Stimulated activated CD4-positive, alpha-beta T cell treated with anti-CD3 and anti-CD28 coated beads, Interleukin-4, amount 100 ng/mL, for 1 hour (primary cell): ENCODE results near the gene DNLZ.
A peak's percentile ranks its signal among the peaks of the same experiment; 100 is the strongest.
"Not testable (repeated sequence)": the region's sequence is repeated elsewhere in the genome, so short reads cannot be mapped to it uniquely, and the experiment has no call there.

Experiments used
- DNase-seq: peaks from one replicate; pipeline ENCODE4 v3.0.0-alpha.2; 2020

Gene DNLZ

GRCh38 chr9:136363106-136363948 lies at the start of gene DNLZ:
DNLZ (minus strand) TSS chr9:136363744; CDS start chr9:136363714, 30 bp downstream.
- peak; percentile 96 for DNase-seq

- DNase-seq: no peak
These were observed 49.4 kb upstream of the DNLZ start for GRCh38 chr9:136412962-136413361.

DNA sequence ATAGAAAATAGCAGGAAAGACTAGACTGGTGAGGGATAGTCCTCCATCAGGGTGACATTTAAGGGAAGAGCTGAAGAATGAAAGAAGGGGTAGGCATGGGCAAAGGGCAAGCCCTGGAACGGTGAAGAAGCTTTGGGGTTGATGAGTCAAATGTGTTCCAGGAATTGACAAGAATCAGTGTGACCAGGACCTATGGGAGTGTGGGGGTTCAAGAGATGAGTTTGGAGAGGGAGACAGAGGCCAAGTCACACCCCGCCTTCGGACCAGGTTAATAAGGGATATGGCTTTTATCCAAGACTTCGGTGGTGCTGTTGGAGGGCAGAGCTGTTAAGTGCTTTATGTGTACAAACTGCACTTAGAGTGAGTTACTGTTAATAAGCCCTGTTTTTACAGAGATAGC lies 47.8 kb upstream of the DNLZ start:
- no peak for DNase-seq

DNA sequence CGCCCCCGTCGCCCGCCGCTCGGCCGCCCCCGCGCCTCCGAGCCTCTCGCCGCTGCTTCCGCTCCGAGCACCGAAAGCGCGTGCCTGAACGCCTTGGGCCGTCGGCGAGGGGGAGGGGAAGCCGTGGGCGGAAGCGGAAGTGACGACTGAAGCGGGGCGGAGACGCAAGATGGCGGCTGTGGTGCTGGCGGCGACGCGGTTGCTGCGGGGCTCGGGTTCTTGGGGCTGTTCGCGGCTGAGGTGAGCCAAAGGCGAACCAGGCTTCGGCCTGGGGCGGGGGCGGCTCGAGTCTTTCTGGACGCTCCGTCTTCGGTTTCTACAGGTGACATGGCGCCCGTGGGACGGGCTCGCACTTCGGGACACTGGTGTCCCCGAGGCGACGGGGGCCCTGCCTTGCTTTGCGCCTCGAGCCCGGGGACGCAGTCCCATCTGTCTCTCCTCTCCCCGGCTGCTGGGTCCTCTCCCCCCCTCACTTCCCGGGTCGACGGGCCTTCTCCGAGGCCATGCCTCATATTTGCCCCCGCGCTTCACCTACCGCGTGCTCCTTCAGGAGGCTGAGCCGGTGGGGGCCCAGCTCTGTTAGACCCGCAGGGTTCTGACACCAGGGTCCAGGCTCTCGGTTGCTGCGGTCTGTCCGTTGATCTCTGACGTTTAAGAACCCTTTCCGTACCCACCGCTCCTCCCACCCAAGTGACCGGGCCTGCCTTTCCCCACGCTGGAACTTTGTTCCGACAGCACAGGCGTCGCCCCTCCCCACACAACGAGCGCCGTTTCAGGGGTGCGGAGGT lies 47.1 kb upstream of the DNLZ start, which contains the start of the genes ENTR1 and PMPCA:
Gene ENTR1, minus strand, starts transcription at position 115 of the 788 bp plus-strand sequence. CDS start 217 bp downstream, outside the sequence.
Gene PMPCA, plus strand, starts transcription at position 159 of the 788 bp plus-strand sequence. Its CDS starts 11 bp downstream, at position 170.
- DNase-seq: peak; percentile 99

DNA sequence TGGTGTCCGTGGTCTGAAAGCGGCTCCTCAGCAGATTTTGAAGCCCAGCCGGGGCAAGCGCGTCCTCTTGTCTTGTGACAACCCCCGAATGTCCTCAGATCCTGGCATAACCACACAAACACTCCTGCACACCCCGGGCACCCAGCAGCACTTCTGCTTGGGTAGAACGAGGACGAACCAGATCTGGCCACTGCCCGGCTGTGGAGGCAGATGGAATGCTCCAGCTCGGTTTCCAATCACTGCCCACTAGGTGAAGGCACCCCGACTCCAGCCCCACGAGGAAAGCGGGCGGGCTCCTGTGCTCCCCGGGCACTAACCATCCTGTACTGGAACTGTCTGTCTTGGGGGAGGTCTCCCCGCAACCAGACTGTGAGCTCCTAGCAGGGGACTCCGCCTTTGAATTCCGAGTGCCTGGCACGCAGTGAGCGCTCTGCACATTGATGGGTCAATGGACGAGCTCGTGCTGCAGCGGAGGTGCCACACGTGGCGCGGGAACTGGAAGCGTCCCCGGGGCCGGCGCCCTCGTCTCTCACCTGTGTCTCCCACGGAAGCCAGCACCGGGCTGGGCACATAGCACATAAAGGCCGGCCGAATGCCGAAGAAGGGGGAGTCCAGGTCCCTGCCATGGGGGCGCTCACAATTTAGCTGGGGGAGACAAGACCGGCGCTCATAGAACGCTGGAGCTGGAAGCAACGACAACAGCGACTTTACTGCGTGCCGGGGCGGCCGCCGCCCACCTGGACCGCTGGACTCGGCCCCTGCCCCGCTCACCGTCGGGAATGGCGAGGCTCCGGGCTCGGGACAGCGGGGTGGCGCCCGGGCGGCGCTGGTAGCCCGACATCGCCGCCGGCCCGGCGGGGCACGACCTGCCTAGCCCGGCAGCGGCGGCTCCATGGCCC lies 46.3 kb upstream of the DNLZ start:
- DNase-seq: peak; percentile 47

DNA sequence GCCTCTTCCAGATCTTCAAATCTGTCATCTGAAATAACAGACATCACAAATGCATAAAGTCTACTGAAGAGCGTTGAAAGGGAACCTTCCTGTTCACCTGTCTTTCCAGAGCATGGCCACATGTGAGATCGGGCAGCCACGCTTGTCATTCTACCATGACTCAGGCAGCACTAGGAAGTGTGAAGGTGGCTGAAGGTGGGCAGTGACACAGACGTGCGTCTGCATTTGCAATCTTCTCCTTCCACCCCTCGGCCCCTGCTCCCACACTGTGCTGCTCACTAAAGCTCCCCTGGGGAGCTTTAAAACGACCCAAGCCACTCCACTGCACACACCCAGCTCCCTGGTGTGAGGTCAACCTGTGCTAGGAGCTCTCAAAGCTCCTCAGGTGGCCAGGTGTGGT lies 44.4 kb upstream of the DNLZ start:
- DNase-seq: no peak

DNA sequence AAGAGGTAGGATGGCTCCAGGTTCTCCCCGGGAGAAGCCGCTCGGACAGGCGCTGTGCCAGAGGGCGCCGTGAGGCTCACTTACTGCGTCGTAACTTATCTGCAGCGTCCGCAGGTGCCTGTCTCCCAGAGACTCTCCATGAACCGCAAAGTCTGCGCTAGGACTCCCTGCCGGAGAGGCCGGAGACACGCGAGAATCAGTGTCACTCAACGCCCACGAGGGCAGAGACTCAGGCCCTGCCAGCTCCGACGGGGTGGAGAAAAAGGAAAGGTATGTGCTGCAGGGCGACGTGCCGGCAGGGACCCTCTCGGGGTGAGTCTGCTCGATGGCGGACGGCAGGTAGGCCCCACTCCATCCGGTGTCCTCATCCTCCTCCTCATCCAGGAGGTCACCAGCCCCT lies 43.5 kb upstream of the DNLZ start:
- DNase-seq: not testable (repeated sequence)

DNA sequence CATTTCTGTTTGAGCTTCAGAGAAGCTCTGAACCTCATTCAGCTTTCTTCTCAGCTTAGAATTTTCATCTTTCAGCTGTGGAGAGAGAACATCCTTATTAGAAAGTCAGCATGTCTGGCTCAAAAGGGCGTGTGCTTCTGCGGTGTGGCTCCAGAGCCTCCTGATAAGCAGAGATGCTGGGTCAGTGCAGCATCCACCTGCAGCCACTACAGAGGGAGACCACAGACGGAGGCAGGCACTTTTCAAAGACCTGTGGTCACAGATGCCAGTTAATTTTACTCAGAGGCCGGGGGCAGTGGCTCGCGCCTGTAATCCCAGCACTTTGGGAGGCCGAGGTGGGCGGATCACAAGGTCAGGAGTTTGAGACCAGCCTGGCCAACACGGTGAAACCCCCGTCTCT lies 42.4 kb upstream of the DNLZ start:
- not testable (repeated sequence) for DNase-seq

DNA sequence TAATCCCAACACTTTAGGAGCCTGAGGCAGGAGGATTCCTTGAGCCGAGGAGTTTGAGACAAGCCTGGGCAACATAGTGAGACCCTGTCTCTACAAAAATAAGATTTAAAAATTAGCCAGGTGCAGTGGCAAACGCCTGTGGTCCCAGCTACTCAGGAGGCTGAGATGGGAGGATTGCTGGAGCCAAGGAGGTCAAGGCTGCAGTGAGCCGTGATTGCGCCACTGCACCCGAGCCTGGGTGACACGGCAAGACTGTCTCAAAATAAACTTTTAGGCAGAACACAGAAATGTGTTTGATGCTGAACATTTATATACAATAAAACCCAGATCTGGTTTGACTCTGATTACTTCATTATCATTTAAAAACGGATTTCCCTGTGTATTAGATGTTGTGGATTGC lies 41.9 kb upstream of the DNLZ start:
- DNase-seq: no peak

GRCh38 chr9:136404801-136405136 lies 41.2 kb upstream of the DNLZ start:
- no peak for DNase-seq

DNA sequence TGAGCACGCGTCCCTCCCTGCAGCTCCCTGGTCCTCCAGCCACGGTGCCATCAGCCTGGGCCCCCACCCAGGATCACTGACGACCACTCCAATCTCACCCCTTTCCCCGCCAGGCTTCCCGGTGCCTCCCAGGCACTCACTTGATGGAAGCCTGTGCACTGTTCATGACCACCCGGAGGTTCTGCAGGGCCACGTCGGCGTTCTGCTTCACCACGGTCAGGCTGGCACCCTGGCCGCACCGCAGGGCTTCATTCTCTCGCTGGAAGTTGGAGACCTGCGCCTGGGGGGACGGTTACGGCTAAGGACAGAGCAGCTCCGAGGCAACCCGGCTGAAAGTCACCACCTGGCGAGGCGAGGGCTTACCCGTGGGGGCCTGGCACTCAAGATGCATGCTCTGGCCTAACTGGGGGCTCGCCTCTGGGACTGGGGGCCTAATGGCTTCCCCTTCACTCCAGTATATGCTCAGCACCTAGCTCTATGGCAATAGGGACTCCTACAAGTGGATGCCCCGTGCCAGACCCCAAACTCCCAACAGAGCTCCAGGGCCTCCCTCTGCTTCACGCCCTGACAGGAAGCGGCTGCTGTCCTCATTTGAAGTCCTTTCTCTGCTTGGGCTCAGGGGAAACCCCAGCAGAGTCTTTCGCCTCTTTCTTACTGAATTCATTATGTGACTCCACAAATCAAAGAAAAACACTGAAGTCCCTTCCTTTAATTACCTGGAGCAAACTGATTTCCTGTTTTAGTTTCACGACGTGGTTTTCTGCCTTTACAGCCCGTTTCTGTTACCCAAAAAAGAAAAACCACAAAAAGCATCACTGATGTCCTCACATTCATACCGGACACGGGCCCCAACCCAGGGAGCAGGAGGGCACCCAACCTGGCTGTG lies 40.6 kb upstream of the DNLZ start:
- DNase-seq: peak; percentile 35

DNA sequence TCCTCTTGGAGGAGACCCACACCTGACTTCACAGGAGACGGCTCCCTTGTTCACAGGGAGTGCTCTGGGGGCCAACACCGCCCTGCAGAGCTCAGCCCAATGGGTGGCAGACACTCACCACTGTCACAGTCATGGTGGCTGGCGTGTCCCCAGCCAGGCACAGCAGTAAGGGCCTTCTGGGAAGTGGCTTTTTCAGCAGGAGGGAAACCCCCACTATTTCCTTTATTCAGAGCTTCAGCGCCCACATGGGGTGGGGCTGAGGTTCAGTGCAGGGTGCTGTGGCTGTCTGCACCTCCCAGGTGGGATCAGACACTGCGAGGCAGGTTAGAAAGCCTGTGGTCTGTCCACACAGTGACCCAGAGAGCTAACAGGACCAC lies 40.0 kb upstream of the DNLZ start:
- DNase-seq: peak; percentile 72

DNA sequence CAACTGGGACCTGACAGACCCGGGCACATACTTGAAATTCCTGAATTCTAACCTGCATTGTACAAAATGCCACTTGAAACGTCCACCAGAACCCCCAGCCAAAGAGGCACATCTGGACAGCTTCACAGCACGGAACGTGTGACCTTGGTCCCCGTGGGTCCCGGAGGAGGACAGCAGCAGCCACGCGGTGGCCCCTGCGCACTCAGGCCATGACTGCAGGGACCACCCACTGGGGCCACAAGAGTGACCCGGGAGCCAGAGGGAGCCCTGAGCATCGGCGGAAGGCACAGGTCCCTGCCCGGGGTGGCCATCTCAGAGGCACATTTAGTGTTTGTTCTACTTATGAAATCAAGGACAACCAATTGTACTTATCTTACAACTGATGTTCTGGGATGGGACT lies 38.5 kb upstream of the DNLZ start:
- DNase-seq: no peak

DNA sequence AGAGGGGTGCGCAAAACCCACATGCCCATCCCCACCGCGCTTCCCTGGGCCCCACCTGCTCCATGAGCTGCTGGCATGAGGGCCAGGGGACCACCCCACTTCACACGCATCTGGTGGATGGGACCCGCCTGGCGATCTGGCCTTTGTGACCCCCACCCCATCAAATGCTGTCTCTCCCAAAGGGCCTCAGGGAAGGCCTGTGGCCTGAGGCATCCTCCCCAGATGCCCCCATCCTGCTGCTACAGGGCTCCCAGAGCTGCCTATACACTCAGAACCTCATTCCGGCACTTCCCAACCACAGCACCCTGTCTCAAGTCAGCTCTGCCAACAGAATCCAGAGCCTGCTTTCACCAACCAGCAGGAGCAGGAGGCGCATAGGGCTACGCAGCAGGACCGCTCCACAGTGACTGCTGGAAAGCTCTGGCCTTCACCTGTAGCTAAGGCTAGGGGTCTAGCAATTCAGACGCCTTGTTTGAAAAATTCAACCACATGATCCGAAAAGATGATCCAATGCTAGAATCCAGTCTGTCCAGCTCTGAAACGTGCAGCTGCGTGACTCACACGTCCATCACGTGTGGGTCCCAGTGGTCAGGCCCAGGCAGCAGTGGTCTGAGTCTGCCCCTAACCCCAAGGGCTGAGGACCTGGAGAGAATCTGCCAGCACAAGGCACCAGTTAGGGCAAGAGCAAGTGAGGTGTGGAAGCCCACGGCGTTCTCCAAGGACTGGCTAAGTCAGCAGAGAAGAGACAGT lies 37.8 kb upstream of the DNLZ start:
- no peak for DNase-seq

DNA sequence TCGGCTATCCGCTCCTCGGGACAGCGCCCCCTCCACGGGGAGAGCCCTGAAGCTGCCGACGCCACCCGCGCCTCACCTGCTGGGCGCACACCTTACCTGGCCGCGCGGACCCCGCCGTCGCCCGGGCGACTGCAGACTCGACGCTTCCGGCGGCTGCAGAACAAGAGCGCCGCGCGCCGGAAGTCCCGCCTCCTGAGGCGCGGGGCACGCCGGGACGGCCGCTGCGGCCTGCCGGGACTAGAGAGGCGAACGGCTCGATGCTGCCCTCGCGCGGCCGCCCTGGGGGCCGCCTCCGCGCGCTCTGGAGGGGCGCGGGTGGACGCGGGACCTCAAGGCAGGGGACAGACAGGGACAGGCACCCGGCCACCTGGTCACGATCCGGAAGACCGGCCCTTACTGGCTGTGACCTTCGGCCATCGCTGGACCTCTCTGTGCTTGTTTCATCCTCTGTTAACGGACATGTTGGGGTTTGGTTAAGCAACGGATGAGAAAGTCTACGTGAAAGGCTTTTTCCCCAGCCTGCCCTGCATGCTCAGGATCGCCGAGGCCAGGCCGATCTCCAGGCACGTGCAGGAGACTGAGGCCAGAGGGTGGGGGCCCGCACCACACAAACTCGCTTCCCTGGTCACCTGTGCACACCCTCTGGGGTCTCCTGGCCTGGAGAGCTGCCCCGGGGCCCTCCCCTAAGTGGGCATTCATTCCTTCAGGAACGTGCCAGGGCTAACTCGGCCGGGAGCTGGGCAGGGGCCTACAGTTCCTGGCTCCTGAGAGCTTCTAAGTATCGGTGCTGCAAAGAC lies 36.7 kb upstream of the DNLZ start, which contains the start of gene SNAPC4:
Gene SNAPC4, minus strand, starts transcription at position 133 of the 797 bp plus-strand sequence. CDS start 1,742 bp downstream, outside the sequence.
- DNase-seq: peak; percentile 90

DNA sequence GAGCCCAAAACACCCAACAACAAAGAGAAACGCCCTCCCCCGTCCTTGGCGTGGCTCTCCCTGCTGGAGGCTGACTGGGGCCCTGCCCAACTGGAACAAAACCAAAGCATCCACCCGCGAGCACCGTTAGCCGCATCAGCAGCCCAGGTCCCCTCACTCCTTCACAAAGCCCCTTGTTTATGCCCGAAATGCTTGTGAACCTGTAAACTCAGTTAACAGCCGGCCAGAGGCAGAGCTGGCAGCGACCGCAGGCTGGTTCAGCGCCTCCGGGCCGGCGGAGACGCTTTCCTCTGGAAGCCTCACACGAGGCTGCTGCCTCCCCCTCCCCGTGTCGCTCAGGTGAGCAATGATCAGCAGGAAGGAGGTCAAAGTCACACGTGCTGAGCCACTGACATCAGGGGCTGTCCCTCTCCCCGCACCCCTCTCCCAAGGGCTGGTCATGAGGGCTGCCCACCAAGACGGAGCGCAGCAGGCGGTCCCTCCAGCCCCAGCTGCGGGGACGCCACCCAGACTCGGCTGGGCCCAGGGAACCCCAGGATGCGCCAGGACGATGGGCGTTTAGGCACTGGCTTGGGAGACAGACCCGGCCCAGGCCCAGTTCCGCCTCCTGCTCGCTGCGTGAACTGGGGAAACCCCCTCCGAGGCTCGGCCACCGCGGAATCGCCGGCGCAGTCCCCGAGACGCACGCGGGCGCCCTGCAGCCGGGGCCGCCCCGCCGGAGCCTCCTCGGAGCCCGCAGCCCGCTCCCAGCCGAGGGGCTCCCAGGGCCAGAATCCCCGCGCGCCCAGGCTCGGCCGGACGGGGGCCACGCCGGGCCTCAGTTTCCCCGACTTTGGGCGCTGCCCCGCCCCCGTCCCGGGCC lies 35.9 kb upstream of the DNLZ start:
- peak; percentile 56 for DNase-seq

GRCh38 chr9:136398286-136398685 lies 34.7 kb upstream of the DNLZ start:
- DNase-seq: no peak

- DNase-seq: no peak
These were observed 34.1 kb upstream of the DNLZ start for GRCh38 chr9:136397643-136398042.

DNA sequence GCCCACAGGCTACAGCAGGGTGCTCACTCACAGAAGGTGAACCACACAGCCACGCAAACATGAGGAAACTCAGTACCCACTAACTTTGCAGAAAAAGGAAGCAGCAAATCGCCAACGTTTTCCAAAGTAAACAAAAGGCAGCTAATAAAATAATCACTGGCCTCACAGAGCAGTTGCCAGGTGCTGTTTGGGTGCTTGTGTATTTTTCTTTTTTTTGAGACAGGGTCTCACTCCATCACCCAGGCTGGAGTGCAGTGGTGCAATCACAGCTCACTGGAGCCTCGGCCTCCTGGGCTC lies 32.6 kb upstream of the DNLZ start:
- DNase-seq: no peak
